Neural progenitor cell (in vitro differentiated cells): ENCODE measurements around the gene SNX32.

ENCODE experiments used
- CTCF ChIP-seq: fragments of 200-600 bp; sonication (generic); IDR thresholded peaks from 2 replicates; pipeline ENCODE4 v1.5.1; 2017; ENCODE audit warnings: antibody characterized with exemption, mild to moderate bottlenecking
- EZH2 ChIP-seq: fragments of 200-600 bp; sonication (generic); IDR thresholded peaks from 2 replicates; pipeline ENCODE4 v1.6.1; 2017; ENCODE audit warnings: antibody characterized with exemption, mild to moderate bottlenecking, moderate library complexity

GRCh38 chr11:65898656-65899355, 65.0 kb downstream of the SNX32 start:
- TF ChIP-seq CTCF, result no peak
- TF ChIP-seq EZH2, result no peak
